Activated CD8-positive, alpha-beta T cell treated with anti-CD3 and anti-CD28 coated beads for 36 hours (primary cell): Measurements from ENCODE around the gene PSME1. TPM values are rescaled to one million over a fixed set of nuclear protein-coding genes. Genes with fewer than 3 reads are reported as not detected.
"Not testable (repeated sequence)": the region's sequence is repeated elsewhere in the genome, so short reads cannot be mapped to it uniquely, and the experiment has no call there.

ENCODE experiments used
- ATAC-seq: fragments of 200-7000 bp; cut with Tn5 transposase; one replicate; pipeline ENCODE4 v1.10.0; 2021; ENCODE audit warnings: mild to moderate bottlenecking, moderate library complexity
- CTCF ChIA-PET: fragments of 350-600 bp; sonication (Branson Sonifier 250); formaldehyde crosslinking; loops from one replicate; lab custom pipeline; 2021; ENCODE audit warnings: antibody characterized with exemption; lab: Charles Lee
- POLR2A ChIA-PET: fragments of 350-600 bp; sonication (Branson Sonifier 250); formaldehyde crosslinking; loops from one replicate; lab custom pipeline; 2021; ENCODE audit warnings: antibody characterized with exemption; lab: Charles Lee
- DNase-seq: peaks from one replicate; pipeline ENCODE4 v3.0.0-alpha.2; 2020
- H3K27ac Mint-ChIP-seq: one replicate; pipeline ENCODE4 v1.8.0; 2021; ENCODE audit warnings: mild to moderate bottlenecking, mixed read lengths
- H3K27me3 Mint-ChIP-seq: one replicate; pipeline ENCODE4 v1.8.0; 2021; ENCODE audit warnings: mixed read lengths
- H3K36me3 Mint-ChIP-seq: one replicate; pipeline ENCODE4 v1.8.0; 2021; ENCODE audit warnings: low read depth, mixed read lengths
- H3K4me1 Mint-ChIP-seq: one replicate; pipeline ENCODE4 v1.8.0; 2021; ENCODE audit warnings: low read depth, mixed read lengths
- H3K4me3 Mint-ChIP-seq: one replicate; pipeline ENCODE4 v1.8.0; 2021; ENCODE audit warnings: mild to moderate bottlenecking, moderate library complexity, mixed read lengths
- H3K9me3 Mint-ChIP-seq: one replicate; pipeline ENCODE4 v1.8.0; 2021; ENCODE audit warnings: mixed read lengths
- CTCF ChIP-seq: fragments of 200-600 bp; IDR thresholded peaks from one replicate; pipeline ENCODE4 v1.8.0; 2022; ENCODE audit warnings: antibody characterized with exemption, mild to moderate bottlenecking
- intact Hi-C: fragments of 100-400 bp; cut with micrococcal nuclease; formaldehyde crosslinking; loops from one replicate; pipeline ENCODE4 v1.10.0; 2022
- total RNA-seq, 2 experiments: library from RNA; stranded (reverse); gene quantifications; one replicate each; pipeline ENCODE4 v1.2.3, GENCODE V29; 2021

PSME1 gene
- total RNA-seq, 2 experiments from 2014 or later, result 451 to 460 TPM

- Mint-ChIP-seq H3K36me3 (peaks cover 53% of the 10 kb centered on the region), H3K4me1 (peaks cover 10% of the 10 kb centered on the region), H3K4me3 (no peak overlapping the region), H3K27ac (no peak overlapping the region), H3K9me3 (no peaks in the 10 kb centered on the region), H3K27me3 (no peaks in the 10 kb centered on the region)
- intact Hi-C loops, result no loop called here
- ChIA-PET CTCF (interaction anchor here (1.9 to 10.8 kb wide), 3 partner anchors 9 to 45 kb away, joined by 9 to 218 read pairs (median 199); partner anchors contain the start of gene PCK2), POLR2A (interaction anchor here (0.6 to 9.1 kb wide), 4 partner anchors 8 to 193 kb away, joined by 3 to 80 read pairs (median 10); partner anchors contain the start of genes CHMP4A, DCAF11, NRL and PCK2)
- ATAC-seq (no peak), DNase-seq (no peak)
- no peak for TF ChIP-seq CTCF
Observed at GRCh38 chr14:24103451-24103850, 32.5 kb upstream of the PSME1 start.

- Mint-ChIP-seq H3K27ac (peak overlapping the region; percentile 39), H3K4me1 (peaks cover 18% of the 10 kb centered on the region), H3K36me3 (peaks cover 38% of the 10 kb centered on the region)
- ChIA-PET POLR2A (interaction anchor here (0.7 to 9.1 kb wide), 5 partner anchors 9 to 55 kb away, joined by 3 to 80 read pairs (median 3); partner anchors contain the start of genes DCAF11, NRL and PCK2), CTCF (interaction anchor here (0.9 to 10.8 kb wide), 7 partner anchors 11 to 56 kb away, joined by 3 to 218 read pairs (median 14); partner anchors contain the start of genes IRF9, PCK2 and PSME2)
- H3K4me3 Mint-ChIP-seq, intact Hi-C loops, ATAC-seq, H3K27me3 Mint-ChIP-seq, H3K9me3 Mint-ChIP-seq, DNase-seq: not testable (repeated sequence)
Observed at GRCh38 chr14:24105609-24106239, 30.3 kb upstream of the PSME1 start.

- Mint-ChIP-seq H3K4me1 (peaks cover 18% of the 10 kb centered on the region), H3K36me3 (peaks cover 31% of the 10 kb centered on the region), H3K27me3 (no peaks in the 10 kb centered on the region), H3K4me3 (no peak overlapping the region), H3K27ac (no peak overlapping the region), H3K9me3 (no peaks in the 10 kb centered on the region)
- no peak for TF ChIP-seq CTCF
- no peak for DNase-seq
- intact Hi-C loops, result no loop called here
- POLR2A ChIA-PET, result interaction anchor here (1.0 to 9.1 kb wide), 4 partner anchors 9 to 54 kb away, joined by 3 to 80 read pairs (median 6); partner anchors contain the start of genes IRF9 and PCK2
- CTCF ChIA-PET, result interaction anchor here (0.9 to 10.8 kb wide), 10 partner anchors 11 to 72 kb away, joined by 3 to 218 read pairs (median 9); partner anchors contain the start of genes IRF9, PCK2, PSME2 and RNF31
- no peak for ATAC-seq
Observed at GRCh38 chr14:24106672-24107271, 29.2 kb upstream of the PSME1 start.

GRCh38 chr14:24108336-24108874 is 27.6 kb upstream of the PSME1 start:
- ChIA-PET CTCF (interaction anchor here (0.7 to 10.8 kb wide), 40 partner anchors 8 to 319 kb away, joined by 3 to 218 read pairs (median 5); partner anchors contain the start of genes CARMIL3, CHMP4A, CIDEB and CPNE6), POLR2A (interaction anchor here (0.7 to 9.1 kb wide), 10 partner anchors 13 to 120 kb away, joined by 3 to 80 read pairs (median 4); partner anchors contain the start of genes DHRS4L2, IRF9, PCK2 and PSME1)
- Mint-ChIP-seq H3K27me3 (no peaks in the 10 kb centered on the region), H3K4me1 (peaks cover 20% of the 10 kb centered on the region), H3K36me3 (peaks cover 18% of the 10 kb centered on the region), H3K9me3 (no peaks in the 10 kb centered on the region), H3K4me3 (peak overlapping the region; percentile 60), H3K27ac (peak overlapping the region; percentile 99)
- ATAC-seq (peak; percentile 31), DNase-seq (no peak)
- TF ChIP-seq CTCF, result no peak
- intact Hi-C loops, result loop anchor here (2.0 kb wide), 1 partner anchor 56 kb away; the partner anchor contains the start of gene CARMIL3

GRCh38 chr14:24110060-24110459 is 25.9 kb upstream of the PSME1 start:
- Mint-ChIP-seq H3K36me3 (peaks cover 4% of the 10 kb centered on the region), H3K4me1 (peaks cover 20% of the 10 kb centered on the region), H3K9me3 (no peaks in the 10 kb centered on the region), H3K27me3 (no peaks in the 10 kb centered on the region), H3K27ac (peak overlapping the region; percentile 68), H3K4me3 (no peak overlapping the region)
- no peak for ATAC-seq
- POLR2A ChIA-PET, result interaction anchor here (0.8 to 9.1 kb wide), 6 partner anchors 15 to 53 kb away, joined by 3 to 80 read pairs (median 6); partner anchors contain the start of genes EMC9 and PCK2
- CTCF ChIA-PET, result interaction anchor here (0.8 to 10.8 kb wide), 12 partner anchors 15 to 79 kb away, joined by 3 to 218 read pairs (median 7); partner anchors contain the start of genes CARMIL3, EMC9, IPO4 and IRF9
- intact Hi-C loops, result no loop called here
- TF ChIP-seq CTCF, result no peak
- DNase-seq, result no peak
